ENCODE results near the gene VPS51.
A peak's percentile ranks its signal among the peaks of the same experiment; 100 is the strongest.

Gene VPS51

GRCh38 chr11:65132238-65132987, 36.4 kb downstream of the VPS51 start:
- H3K9ac ChIP-seq (ENCODE audit: low read length), result peak overlapping the region; percentile 100
- peaks cover 54% of the 10 kb centered on the region for H3K36me3 ChIP-seq (ENCODE audit: control insufficient read depth, insufficient read depth, low read length)
- H3K4me3 ChIP-seq (ENCODE audit: low read depth, low read length), result no peak overlapping the region
- H3K9me3 ChIP-seq (ENCODE audit: control insufficient read depth, insufficient read depth, low read depth, low read length), result no peaks in the 10 kb centered on the region
- H3K4me1 ChIP-seq (ENCODE audit: control insufficient read depth, insufficient read depth, low read length), result peaks cover 17% of the 10 kb centered on the region
- no peak overlapping the region for H3K27ac ChIP-seq (ENCODE audit: low read depth, low read length)
- H3K27me3 ChIP-seq (ENCODE audit: control insufficient read depth, insufficient read depth, low read length), result no peaks in the 10 kb centered on the region

DNA sequence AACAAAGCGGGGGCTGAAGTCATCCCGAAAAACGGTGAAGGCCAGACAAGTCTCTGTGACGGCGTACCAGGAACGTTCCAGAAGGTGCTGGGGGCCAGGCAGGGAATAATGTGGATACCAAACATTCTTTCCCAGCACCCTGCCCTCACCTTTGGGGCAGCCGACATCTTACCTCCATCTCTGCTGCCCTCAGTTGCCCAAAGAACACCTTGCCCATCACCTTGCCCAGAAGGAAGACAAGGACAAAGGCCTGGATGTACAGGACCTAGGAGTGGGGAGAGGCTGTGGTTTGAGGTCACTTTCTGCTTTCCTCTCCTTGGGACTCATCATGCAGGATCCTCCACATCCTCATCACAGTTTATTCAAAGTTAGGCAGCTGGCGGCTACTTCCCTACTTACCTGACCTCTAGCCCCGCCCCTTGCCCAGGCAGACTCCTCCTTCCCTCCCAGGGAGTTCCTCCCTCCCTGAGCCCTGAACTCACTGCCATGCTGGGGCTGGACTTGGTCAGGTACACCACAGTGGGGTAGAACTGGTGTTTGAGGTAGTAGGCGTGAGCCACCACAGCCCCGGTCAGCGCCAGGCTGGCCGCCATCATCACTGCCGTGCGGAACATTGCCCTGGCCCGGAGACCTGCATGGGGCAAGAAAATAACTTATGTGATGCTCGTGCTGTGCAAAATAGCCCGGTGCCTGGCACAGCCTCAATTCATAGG, 37.1 kb downstream of the VPS51 start:
- no peaks in the 10 kb centered on the region for H3K9me3 ChIP-seq (ENCODE audit: control insufficient read depth, insufficient read depth, low read depth, low read length)
- no peak overlapping the region for H3K27ac ChIP-seq (ENCODE audit: low read depth, low read length)

DNA sequence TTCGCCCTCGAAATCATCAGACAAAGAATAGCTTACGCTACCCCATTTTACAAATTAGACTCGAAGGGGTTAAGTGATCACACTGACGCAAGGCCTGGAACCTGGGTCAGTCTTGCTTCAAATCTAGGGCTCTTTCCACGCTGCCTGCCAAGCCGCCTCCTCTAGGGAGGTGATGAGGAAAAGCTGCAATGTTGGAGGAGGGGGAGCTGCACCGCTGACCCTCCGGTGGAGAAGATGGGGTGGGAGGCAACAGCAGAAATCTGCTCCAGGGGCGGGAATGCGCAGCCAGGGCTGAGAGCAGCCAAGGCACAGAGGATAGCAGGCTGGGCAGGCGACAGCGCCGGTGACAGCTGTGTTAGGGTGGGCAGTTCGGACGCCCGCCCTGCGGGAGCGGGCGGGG, 37.7 kb downstream of the VPS51 start:
- peaks cover 42% of the 10 kb centered on the region for H3K36me3 ChIP-seq (ENCODE audit: control insufficient read depth, insufficient read depth, low read length)
- no peaks in the 10 kb centered on the region for H3K27me3 ChIP-seq (ENCODE audit: control insufficient read depth, insufficient read depth, low read length)
- peak overlapping the region; percentile 97 for H3K4me3 ChIP-seq (ENCODE audit: low read depth, low read length)
- H3K27ac ChIP-seq (ENCODE audit: low read depth, low read length), result no peak overlapping the region
- H3K4me1 ChIP-seq (ENCODE audit: control insufficient read depth, insufficient read depth, low read length), result peaks cover 17% of the 10 kb centered on the region
- H3K9ac ChIP-seq (ENCODE audit: low read length), result peak overlapping the region; percentile 100
- no peaks in the 10 kb centered on the region for H3K9me3 ChIP-seq (ENCODE audit: control insufficient read depth, insufficient read depth, low read depth, low read length)

More for the DNA sequence above, 37.1 kb downstream of the VPS51 start:
- Histone ChIP-seq H3K36me3 (ENCODE audit: control insufficient read depth, insufficient read depth, low read length) (peaks cover 47% of the 10 kb centered on the region), H3K27me3 (ENCODE audit: control insufficient read depth, insufficient read depth, low read length) (no peaks in the 10 kb centered on the region), H3K4me3 (ENCODE audit: low read depth, low read length) (peak overlapping the region; percentile 97), H3K9ac (ENCODE audit: low read length) (peak overlapping the region; percentile 100), H3K4me1 (ENCODE audit: control insufficient read depth, insufficient read depth, low read length) (peaks cover 17% of the 10 kb centered on the region)

GRCh38 chr11:65134240-65134951, 38.4 kb downstream of the VPS51 start, which contains the start of gene SYVN1:
Gene SYVN1 (minus strand): TSS chr11:65134519. CDS start chr11:65133601, 918 bp downstream.
- H3K4me1 ChIP-seq (ENCODE audit: control insufficient read depth, insufficient read depth, low read length), result peaks cover 17% of the 10 kb centered on the region
- peaks cover 35% of the 10 kb centered on the region for H3K36me3 ChIP-seq (ENCODE audit: control insufficient read depth, insufficient read depth, low read length)
- peak within 1 kb of the TSS; percentile 100 for H3K9ac ChIP-seq (ENCODE audit: low read length)
- no peaks in the 10 kb centered on the region for H3K9me3 ChIP-seq (ENCODE audit: control insufficient read depth, insufficient read depth, low read depth, low read length)
- peak within 1 kb of the TSS; percentile 99 for H3K27ac ChIP-seq (ENCODE audit: low read depth, low read length)
- H3K4me3 ChIP-seq (ENCODE audit: low read depth, low read length), result peak within 1 kb of the TSS; percentile 97
- H3K27me3 ChIP-seq (ENCODE audit: control insufficient read depth, insufficient read depth, low read length), result no peaks in the 10 kb centered on the region

GRCh38 chr11:65134952-65135632, 39.1 kb downstream of the VPS51 start:
- H3K9ac ChIP-seq (ENCODE audit: low read length), result peak overlapping the region; percentile 100
- no peaks in the 10 kb centered on the region for H3K9me3 ChIP-seq (ENCODE audit: control insufficient read depth, insufficient read depth, low read depth, low read length)
- H3K27me3 ChIP-seq (ENCODE audit: control insufficient read depth, insufficient read depth, low read length), result no peaks in the 10 kb centered on the region
- H3K36me3 ChIP-seq (ENCODE audit: control insufficient read depth, insufficient read depth, low read length), result peaks cover 28% of the 10 kb centered on the region
- H3K4me1 ChIP-seq (ENCODE audit: control insufficient read depth, insufficient read depth, low read length), result peaks cover 17% of the 10 kb centered on the region
- H3K4me3 ChIP-seq (ENCODE audit: low read depth, low read length), result peak overlapping the region; percentile 97
- peak overlapping the region; percentile 99 for H3K27ac ChIP-seq (ENCODE audit: low read depth, low read length)

DNA sequence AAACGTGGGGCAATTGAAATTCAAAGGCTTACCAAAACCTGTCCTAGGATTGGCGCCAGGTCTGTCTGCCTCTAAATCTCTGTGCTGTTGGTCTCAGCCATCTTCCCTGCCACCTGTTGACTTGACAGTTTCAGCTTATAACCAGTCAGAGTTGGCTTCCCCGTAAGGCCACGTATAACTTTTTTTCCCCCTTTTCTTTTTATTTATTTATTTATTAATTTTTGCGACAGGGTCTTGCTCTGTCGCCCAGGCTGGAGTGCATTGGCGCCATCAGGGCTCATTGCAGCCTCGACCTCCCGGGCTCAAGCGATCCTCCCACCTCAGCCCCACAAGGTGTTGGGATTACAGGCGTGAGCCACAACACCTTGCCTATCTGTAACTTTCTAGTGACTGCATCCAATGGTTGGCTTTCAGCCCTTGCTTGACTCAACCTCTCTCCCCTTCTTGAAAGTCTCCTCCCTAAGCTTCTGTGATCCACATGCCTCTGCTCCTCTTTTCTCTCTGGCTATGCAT, 39.7 kb downstream of the VPS51 start:
- H3K36me3 ChIP-seq (ENCODE audit: control insufficient read depth, insufficient read depth, low read length), result peaks cover 24% of the 10 kb centered on the region
- no peaks in the 10 kb centered on the region; the same call in 1 of the 2 replicates for H3K27me3 ChIP-seq (ENCODE audit: control insufficient read depth, insufficient read depth, low read length)
- peaks cover 17% of the 10 kb centered on the region for H3K4me1 ChIP-seq (ENCODE audit: control insufficient read depth, insufficient read depth, low read length)
- peak overlapping the region; percentile 97 for H3K4me3 ChIP-seq (ENCODE audit: low read depth, low read length)
- H3K27ac ChIP-seq (ENCODE audit: low read depth, low read length), result no peak overlapping the region
- H3K9me3 ChIP-seq (ENCODE audit: control insufficient read depth, insufficient read depth, low read depth, low read length), result no peaks in the 10 kb centered on the region
- peak overlapping the region; percentile 100 for H3K9ac ChIP-seq (ENCODE audit: low read length)

DNA sequence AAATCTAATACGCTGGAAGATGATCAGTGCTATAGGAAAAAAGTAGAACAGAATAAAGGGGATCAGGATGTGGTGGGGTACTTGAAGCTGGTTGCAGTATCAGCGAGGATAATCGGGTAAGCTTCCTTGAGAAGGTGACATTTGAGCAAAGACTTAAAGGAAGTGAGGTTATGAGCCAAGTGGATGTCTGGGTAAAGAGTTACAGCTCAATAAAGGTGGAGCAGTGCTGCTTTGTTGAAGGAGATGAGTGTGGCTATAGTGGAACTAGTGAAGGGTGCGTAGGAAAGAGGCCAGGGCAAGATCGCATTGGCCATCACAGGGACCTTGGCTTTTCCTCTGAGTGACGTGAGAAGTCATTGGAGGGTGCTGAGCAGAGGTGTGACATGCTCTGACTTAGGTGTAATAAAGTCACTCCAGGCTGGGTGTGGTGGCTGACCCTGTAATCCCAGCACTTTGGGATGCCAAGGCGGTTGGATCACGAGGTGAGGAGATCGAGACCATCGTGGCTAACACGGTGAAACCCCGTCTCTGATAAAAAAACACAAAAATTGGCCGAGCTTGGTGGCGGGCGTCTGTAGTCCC, 40.6 kb downstream of the VPS51 start:
- no peak overlapping the region for H3K9ac ChIP-seq (ENCODE audit: low read length)
- peaks cover 15% of the 10 kb centered on the region for H3K36me3 ChIP-seq (ENCODE audit: control insufficient read depth, insufficient read depth, low read length)
- peaks cover 17% of the 10 kb centered on the region for H3K4me1 ChIP-seq (ENCODE audit: control insufficient read depth, insufficient read depth, low read length)
- H3K9me3 ChIP-seq (ENCODE audit: control insufficient read depth, insufficient read depth, low read depth, low read length), result no peaks in the 10 kb centered on the region
- no peaks in the 10 kb centered on the region; the same call in 1 of the 2 replicates for H3K27me3 ChIP-seq (ENCODE audit: control insufficient read depth, insufficient read depth, low read length)
- H3K27ac ChIP-seq (ENCODE audit: low read depth, low read length), result no peak overlapping the region
- no peak overlapping the region for H3K4me3 ChIP-seq (ENCODE audit: low read depth, low read length)

DNA sequence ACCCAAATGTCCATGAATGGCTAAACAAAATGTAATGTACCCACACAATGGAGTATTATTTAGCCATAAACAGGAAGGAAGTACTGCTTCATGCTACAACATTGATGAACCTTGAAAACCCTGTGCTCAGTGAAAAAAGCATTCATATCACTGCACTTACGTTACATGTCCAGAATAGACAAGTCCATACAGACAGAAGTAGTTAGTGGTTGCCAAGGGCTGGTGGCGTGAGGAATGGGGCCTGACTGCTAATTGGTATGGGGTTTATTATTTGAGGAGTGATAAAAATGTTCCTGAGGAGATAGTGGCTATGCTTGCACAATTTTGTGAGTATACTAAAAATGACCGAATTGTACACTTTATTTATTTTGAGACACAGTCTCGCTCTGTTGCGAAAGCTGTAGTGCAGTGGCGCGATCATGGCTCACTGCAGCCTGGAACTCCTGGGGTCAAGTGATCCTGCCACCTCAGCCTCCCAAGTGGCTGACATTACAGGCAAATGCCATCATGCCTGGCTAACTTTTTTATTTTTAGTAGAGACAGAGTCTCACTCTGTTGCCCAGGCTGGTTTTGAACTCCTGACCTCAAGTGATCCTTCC, 46.0 kb downstream of the VPS51 start:
- no peak overlapping the region for H3K4me3 ChIP-seq (ENCODE audit: low read depth, low read length)
- H3K27ac ChIP-seq (ENCODE audit: low read depth, low read length), result no peak overlapping the region
- H3K27me3 ChIP-seq (ENCODE audit: control insufficient read depth, insufficient read depth, low read length), result no peaks in the 10 kb centered on the region; the same call in 1 of the 2 replicates
- no peak overlapping the region for H3K9ac ChIP-seq (ENCODE audit: low read length)
- no peaks in the 10 kb centered on the region for H3K36me3 ChIP-seq (ENCODE audit: control insufficient read depth, insufficient read depth, low read length)
- H3K4me1 ChIP-seq (ENCODE audit: control insufficient read depth, insufficient read depth, low read length), result no peaks in the 10 kb centered on the region
- peaks cover 4% of the 10 kb centered on the region; the same call in 1 of the 2 replicates for H3K9me3 ChIP-seq (ENCODE audit: control insufficient read depth, insufficient read depth, low read depth, low read length)

DNA sequence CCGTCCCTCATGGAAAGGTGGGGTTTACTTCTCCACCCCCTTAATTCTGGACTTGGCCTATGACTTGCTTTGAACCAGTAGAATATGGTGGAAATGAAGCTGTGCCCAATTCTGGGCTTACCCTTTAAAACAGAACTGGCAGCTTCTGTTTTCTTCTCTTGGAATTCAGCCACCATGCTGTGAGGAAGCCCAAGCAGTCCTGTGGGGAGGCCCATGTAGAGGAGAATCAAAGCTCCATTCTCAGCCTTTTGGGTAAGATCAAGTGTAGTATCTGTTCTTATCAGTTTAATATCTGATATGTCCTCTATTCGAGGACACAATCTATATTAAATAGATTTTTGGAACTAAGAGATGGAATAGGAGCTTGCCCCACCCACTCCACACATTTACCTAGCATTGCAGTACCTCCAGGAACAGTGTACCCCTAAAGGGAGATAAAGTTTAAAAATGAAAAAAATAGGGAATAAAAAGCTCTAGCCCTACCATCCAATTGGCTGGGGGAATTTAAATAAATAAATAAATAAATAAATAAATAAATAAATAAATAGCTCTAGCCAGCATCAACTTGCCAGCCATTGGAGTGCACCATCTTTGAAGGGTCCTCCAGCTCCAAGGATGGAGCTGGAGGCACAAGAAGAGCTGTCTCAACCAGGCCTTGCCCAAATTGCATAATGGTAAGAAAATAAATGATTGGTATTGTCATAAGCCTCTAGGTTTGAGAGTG, 51.5 kb downstream of the VPS51 start:
- Histone ChIP-seq H3K4me3 (ENCODE audit: low read depth, low read length) (no peak overlapping the region), H3K27ac (ENCODE audit: low read depth, low read length) (no peak overlapping the region), H3K36me3 (ENCODE audit: control insufficient read depth, insufficient read depth, low read length) (no peaks in the 10 kb centered on the region), H3K9me3 (ENCODE audit: control insufficient read depth, insufficient read depth, low read depth, low read length) (peaks cover 7% of the 10 kb centered on the region; the same call in 1 of the 2 replicates), H3K27me3 (ENCODE audit: control insufficient read depth, insufficient read depth, low read length) (no peaks in the 10 kb centered on the region), H3K4me1 (ENCODE audit: control insufficient read depth, insufficient read depth, low read length) (peaks cover 8% of the 10 kb centered on the region; the same call in 1 of the 2 replicates), H3K9ac (ENCODE audit: low read length) (no peak overlapping the region)

All from HUES6 (cell line).